Measurements from ENCODE around the gene PCED1A.

Gene PCED1A

GRCh38 chr20:2840138-2840966 is at the start of gene PCED1A, which contains the start of gene VPS16:
TSS of gene PCED1A (minus strand) at chr20:2840655. CDS start at chr20:2839912, 743 bp downstream.
TSS of gene VPS16 (plus strand) at chr20:2840745. CDS start at chr20:2840775, 30 bp downstream.
- peak; percentile 79 to 85 for DNase-seq (ENCODE audit: low read depth in 2 of 2)

GRCh38 chr20:2889797-2890196 is 49.3 kb upstream of the PCED1A start:
- DNase-seq (ENCODE audit: low read depth in 2 of 2), result no peak

GRCh38 chr20:2889209-2889608 is 48.8 kb upstream of the PCED1A start:
- DNase-seq (ENCODE audit: low read depth in 2 of 2), result no peak

- no peak for DNase-seq (ENCODE audit: low read depth in 2 of 2)
These were observed 47.9 kb upstream of the PCED1A start for GRCh38 chr20:2888224-2888955.

- DNase-seq (ENCODE audit: low read depth in 2 of 2), result no peak
These were observed 47.3 kb upstream of the PCED1A start for GRCh38 chr20:2887715-2888114.

- no peak for DNase-seq (ENCODE audit: low read depth in 2 of 2)
These were observed 43.5 kb upstream of the PCED1A start for GRCh38 chr20:2883726-2884637.

GRCh38 chr20:2880650-2881049 is 40.2 kb upstream of the PCED1A start:
- no peak for DNase-seq (ENCODE audit: low read depth in 2 of 2)

GRCh38 chr20:2879146-2879545 is 38.7 kb upstream of the PCED1A start:
- no peak for DNase-seq (ENCODE audit: low read depth in 2 of 2)

- DNase-seq (ENCODE audit: low read depth in 2 of 2), result no peak
These were observed 38.1 kb upstream of the PCED1A start for GRCh38 chr20:2878515-2878914.

- DNase-seq (ENCODE audit: low read depth in 2 of 2), result no peak
These were observed 35.3 kb upstream of the PCED1A start for GRCh38 chr20:2875690-2876203.

GRCh38 chr20:2874456-2874855 is 34.0 kb upstream of the PCED1A start:
- DNase-seq (ENCODE audit: low read depth in 2 of 2), result no peak

GRCh38 chr20:2873747-2874041 is 33.2 kb upstream of the PCED1A start:
- peak; percentile 45 for DNase-seq (ENCODE audit: low read depth in 2 of 2)

GRCh38 chr20:2873010-2873746 is 32.7 kb upstream of the PCED1A start, which contains the start of gene PTPRA:
TSS of gene PTPRA (plus strand) at chr20:2873481. CDS start at chr20:2964278, 90,797 bp downstream.
- peak; percentile 83 to 85 for DNase-seq (ENCODE audit: low read depth in 2 of 2)

GRCh38 chr20:2872459-2873009 is 32.1 kb upstream of the PCED1A start:
- DNase-seq (ENCODE audit: low read depth in 2 of 2), result peak; percentile 53 to 59

- no peak for DNase-seq (ENCODE audit: low read depth in 2 of 2)
These were observed 31.4 kb upstream of the PCED1A start for GRCh38 chr20:2871661-2872458.

GRCh38 chr20:2871111-2871465 is 30.6 kb upstream of the PCED1A start:
- no peak for DNase-seq (ENCODE audit: low read depth in 2 of 2)

- no peak for DNase-seq (ENCODE audit: low read depth in 2 of 2)
These were observed 28.9 kb upstream of the PCED1A start for GRCh38 chr20:2869381-2869780.

- DNase-seq (ENCODE audit: low read depth in 2 of 2), result no peak
These were observed 26.8 kb upstream of the PCED1A start for GRCh38 chr20:2867081-2867864.

- DNase-seq (ENCODE audit: low read depth in 2 of 2), result no peak
These were observed 25.8 kb upstream of the PCED1A start for GRCh38 chr20:2866236-2866635.

Measured in stimulated activated CD8-positive, alpha-beta memory T cell treated with anti-CD3 and anti-CD28 coated beads, Interleukin-15, amount 100 ng/mL, for 4 hours (primary cell).